ENCODE measurements around the gene CENPS. TPM values are rescaled to one million over a fixed set of nuclear protein-coding genes. Genes with fewer than 3 reads are reported as not detected.

The CENPS gene
- total and polyA plus RNA-seq, 7 donors = 2.8 to 22.2 (median 15.0) TPM

DNA sequence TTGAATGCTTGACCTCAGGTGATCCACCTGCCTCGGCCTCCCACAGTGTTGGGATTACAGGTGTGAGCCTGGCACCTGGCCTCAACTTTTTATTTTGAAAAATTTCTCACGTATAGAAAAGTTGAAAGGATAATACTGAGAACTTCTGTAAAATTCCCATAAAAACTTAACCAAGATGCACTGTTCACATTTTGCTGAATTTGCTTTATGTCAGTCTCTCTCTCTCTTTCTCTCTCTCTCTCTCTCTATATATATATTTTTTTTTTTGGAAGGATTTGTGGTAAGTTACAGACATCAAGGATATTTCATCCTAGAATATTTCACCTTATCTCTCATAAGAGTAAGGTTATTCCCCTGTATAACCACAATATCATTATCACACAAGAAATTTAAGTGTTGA lies 50.4 kb downstream of the CENPS start:
- no peak for DNase-seq
- H3K4me1 ChIP-seq = peaks cover 0 to 13% (median 10%) of the 10 kb centered on the region in 4 donors
- no peak for TF ChIP-seq POLR2AphosphoS5 (IDR thresholded peaks at IDR 0.05)
- TF ChIP-seq CTCF (IDR thresholded peaks at IDR 0.05) = no peak
- TF ChIP-seq EP300 (IDR thresholded peaks at IDR 0.05) = no peak
- no peak for TF ChIP-seq POLR2A (IDR thresholded peaks at IDR 0.05)
- H3K4me3 ChIP-seq = no peak overlapping the region
- intact Hi-C loops (cut with DNase I) = no loop called here
- 91 to 94% methylated on average over 2 of the region's 2 CpGs for WGBS, 2 donors
- no peaks in the 10 kb centered on the region for H3K36me3 ChIP-seq
- no peaks in the 10 kb centered on the region for H3K9me3 ChIP-seq
- no peaks in the 10 kb centered on the region for H3K27me3 ChIP-seq
- H3K27ac ChIP-seq = no peak overlapping the region

DNA sequence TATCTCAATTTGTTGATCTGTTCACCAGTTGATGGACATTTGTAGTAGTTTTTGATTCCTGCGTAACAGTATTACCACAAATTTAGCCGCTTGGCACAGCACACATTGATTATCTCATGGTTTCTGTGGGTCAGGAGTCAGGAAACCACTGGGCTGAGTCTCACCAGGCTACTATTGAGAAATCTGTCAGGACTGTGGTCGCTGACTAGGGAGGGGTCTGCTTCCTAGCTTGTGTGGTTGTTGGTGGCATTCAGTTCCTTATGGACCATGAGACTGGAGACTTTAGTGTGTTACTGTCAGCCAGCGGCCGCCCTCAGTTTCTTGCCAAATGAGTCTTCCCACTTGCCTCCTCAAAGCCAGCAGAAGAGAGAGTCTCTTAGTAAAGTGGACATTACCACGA lies 54.3 kb downstream of the CENPS start:
- no peak overlapping the region for H3K27ac ChIP-seq
- H3K36me3 ChIP-seq = no peaks in the 10 kb centered on the region
- H3K27me3 ChIP-seq = no peaks in the 10 kb centered on the region
- no peak overlapping the region for H3K4me3 ChIP-seq
- H3K4me1 ChIP-seq = no peaks in the 10 kb centered on the region
- intact Hi-C loops (cut with DNase I) = no loop called here
- DNase-seq = no peak
- WGBS, 2 donors = 88 to 95% methylated on average over 6 of the region's 6 CpGs
- TF ChIP-seq POLR2AphosphoS5 (IDR thresholded peaks at IDR 0.05) (no peak), POLR2A (IDR thresholded peaks at IDR 0.05) (no peak), EP300 (IDR thresholded peaks at IDR 0.05) (no peak), CTCF (IDR thresholded peaks at IDR 0.05) (no peak)
- no peaks in the 10 kb centered on the region for H3K9me3 ChIP-seq

GRCh38 chr1:10489291-10490055 lies 59.2 kb downstream of the CENPS start:
- H3K9me3 ChIP-seq = no peaks in the 10 kb centered on the region
- intact Hi-C loops (cut with DNase I) = loop anchor here (5.0 kb wide), 1 partner anchor 57 kb away; the partner anchor contains the start of gene CENPS
- TF ChIP-seq POLR2AphosphoS5 (IDR thresholded peaks at IDR 0.05) = no peak
- no peak for TF ChIP-seq POLR2A (IDR thresholded peaks at IDR 0.05)
- TF ChIP-seq CTCF (IDR thresholded peaks at IDR 0.05) = no peak
- TF ChIP-seq EP300 (IDR thresholded peaks at IDR 0.05) = no peak
- no peak overlapping the region for H3K27ac ChIP-seq
- no peaks in the 10 kb centered on the region for H3K36me3 ChIP-seq
- H3K27me3 ChIP-seq = no peaks in the 10 kb centered on the region
- no peak overlapping the region for H3K4me3 ChIP-seq
- peaks cover 0 to 3% (median 2%) of the 10 kb centered on the region in 4 donors for H3K4me1 ChIP-seq
- DNase-seq = no peak
- 8 to 35% methylated on average over 4 of the region's 4 CpGs for WGBS, 2 donors

DNA sequence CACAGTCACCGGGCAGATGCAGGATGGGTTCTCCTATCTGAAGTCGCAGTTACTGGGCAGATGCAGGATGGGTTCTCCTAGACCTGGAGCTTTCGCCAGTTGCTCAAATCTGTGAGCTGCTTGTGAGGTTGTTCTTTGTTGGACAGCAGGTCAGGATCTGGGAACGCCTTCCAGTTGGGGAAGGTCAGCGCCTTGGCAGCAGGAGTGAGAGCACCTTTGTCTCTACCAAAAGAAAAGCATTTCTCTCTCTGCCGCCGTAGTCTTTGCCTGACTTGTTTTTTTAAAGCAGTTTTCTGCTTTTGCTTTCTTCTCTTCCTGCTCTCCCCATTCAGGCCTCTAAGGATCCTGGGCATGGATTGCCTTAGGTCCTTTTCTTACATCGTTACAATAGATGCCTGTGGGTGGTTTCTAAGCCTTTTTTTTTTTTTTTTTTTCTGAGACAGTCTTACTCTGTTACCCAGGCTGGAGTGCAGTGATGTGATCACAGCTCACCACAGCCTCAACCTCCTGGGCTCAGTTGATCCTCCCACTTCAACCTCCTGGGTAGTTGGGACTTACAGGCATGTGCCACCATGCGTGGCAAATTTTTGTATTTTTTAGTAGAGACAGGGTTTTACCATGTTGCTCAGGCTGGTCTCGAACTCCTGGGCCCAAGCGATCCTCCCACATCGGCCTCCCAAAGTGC lies 60.2 kb downstream of the CENPS start:
- intact Hi-C loops (cut with DNase I) = loop anchor here (5.0 kb wide), 1 partner anchor 58 kb away; the partner anchor contains the start of gene CENPS

More for the DNA sequence above, 60.2 kb downstream of the CENPS start:
- Histone ChIP-seq H3K27me3 (no peaks in the 10 kb centered on the region), H3K36me3 (no peaks in the 10 kb centered on the region), H3K4me3 (no peak overlapping the region), H3K27ac (no peak overlapping the region), H3K4me1 (peaks cover 0 to 13% (median 11%) of the 10 kb centered on the region in 4 donors), H3K9me3 (no peaks in the 10 kb centered on the region)
- no peak for DNase-seq
- WGBS, 2 donors = 86 to 87% methylated on average over 12 of the region's 12 CpGs
- TF ChIP-seq POLR2AphosphoS5 (IDR thresholded peaks at IDR 0.05) (no peak), EP300 (IDR thresholded peaks at IDR 0.05) (no peak), CTCF (IDR thresholded peaks at IDR 0.05) (no peak), POLR2A (IDR thresholded peaks at IDR 0.05) (no peak)

Other genes with a start within 250 kb of the CENPS start
- gene KIF1B, start 219.9 kb upstream of the CENPS start, total RNA-seq = 10 to 100 TPM; 46.4 to 78.4 (median 52.8) TPM
- 10 to 100 TPM in 1 of 3 donors, 1 to 10 TPM in 2; 4.8 to 14.5 (median 5.1) TPM for gene KIF1B, start 219.9 kb upstream of the CENPS start, polyA plus RNA-seq
- gene PGD, start 31.4 kb upstream of the CENPS start, total RNA-seq = 10 to 100 TPM; 30.6 to 44.2 (median 36.9) TPM
- 100 to 1,000 TPM in 1 of 3 donors, 10 to 100 TPM in 2; 69.7 to 115 (median 71.0) TPM for gene PGD, start 31.4 kb upstream of the CENPS start, polyA plus RNA-seq
- gene CORT, start 19.6 kb downstream of the CENPS start, total RNA-seq = 1 to 10 TPM in 2 of 4 donors, under 1 TPM in 1, not detected in 1; 0.71 to 1.4 (median 1.1) TPM
- gene CORT, start 19.6 kb downstream of the CENPS start, polyA plus RNA-seq = 1 to 10 TPM in 1 of 3 donors, under 1 TPM in 2; 0.42 to 1.2 (median 0.69) TPM
- 10 to 100 TPM; 16.4 to 22.4 (median 20.3) TPM for gene DFFA, start 42.1 kb downstream of the CENPS start, total RNA-seq
- 10 to 100 TPM in 2 of 3 donors, 1 to 10 TPM in 1; 9.6 to 24.6 (median 12.9) TPM for gene DFFA, start 42.1 kb downstream of the CENPS start, polyA plus RNA-seq
- gene PEX14, start 44.5 kb downstream of the CENPS start, total RNA-seq = 10 to 100 TPM; 11.2 to 19.1 (median 16.1) TPM
- 10 to 100 TPM in 2 of 3 donors, 1 to 10 TPM in 1; 8.3 to 23.3 (median 10.8) TPM for gene PEX14, start 44.5 kb downstream of the CENPS start, polyA plus RNA-seq